H1 (cell line): ENCODE data around the gene GRM4. TPM values are rescaled to one million over a fixed set of nuclear protein-coding genes. Genes with fewer than 3 reads are reported as not detected.

Experiments used
- CTCF ChIA-PET: fragments of 300-600 bp; sonication (Branson Sonifier 250); formaldehyde crosslinking; loops from one replicate; lab custom pipeline; 2021; ENCODE audit not compliant: partially characterized antibody; lab: Charles Lee
- POLR2A ChIA-PET: fragments of 300-600 bp; sonication (Branson Sonifier 250); formaldehyde crosslinking; loops from one replicate; lab custom pipeline; 2021; ENCODE audit warnings: inconsistent platforms; ENCODE audit not compliant: partially characterized antibody; lab: Charles Lee
- DNase-seq, 2 experiments: peaks; one replicate each; pipeline versions ENCODE4 v3.0.0 to v3.0.0-alpha.2; 2010 to 2022; ENCODE audit warnings: low spot score in 2 of 2, low read depth in 1 of 2, mixed read lengths in 1 of 2
- FAIRE-seq: peaks from 2 replicates; lab custom pipeline; 2011; peaks lifted over from hg19 to GRCh38; lab: Jason Lieb, UNC
- H2AFZ ChIP-seq: 2 replicates; pipeline ENCODE4 v1.8.1; 2012; ENCODE audit warnings: low read length, inconsistent platforms
- H2AK5ac ChIP-seq: 2 replicates; pipeline ENCODE4 v1.6.1; 2013; ENCODE audit warnings: low read depth, low read length
- H2BK120ac ChIP-seq: replicated peaks from 2 replicates; pipeline ENCODE3; 2013; ENCODE audit warnings: low read depth, low read length, inconsistent platforms
- H2BK12ac ChIP-seq: 2 replicates; pipeline ENCODE4 v1.6.1; 2013; ENCODE audit warnings: low read depth, low read length
- H2BK15ac ChIP-seq: 2 replicates; pipeline ENCODE4 v1.6.1; 2013; ENCODE audit warnings: low read length
- H2BK20ac ChIP-seq: 2 replicates; pipeline ENCODE4 v1.6.1; 2013; ENCODE audit warnings: low read length
- H2BK5ac ChIP-seq: 2 replicates; pipeline ENCODE4 v1.6.1; 2013; ENCODE audit warnings: low read depth, low read length
- H3K14ac ChIP-seq: 2 replicates; pipeline ENCODE4 v1.6.1; 2013; ENCODE audit warnings: inconsistent platforms; ENCODE audit not compliant: insufficient read length
- H3K18ac ChIP-seq: 2 replicates; pipeline ENCODE4 v1.6.1; 2013; ENCODE audit warnings: low read length; ENCODE audit errors: extremely low read depth
- H3K23ac ChIP-seq: 2 replicates; pipeline ENCODE4 v1.6.1; 2013; ENCODE audit warnings: inconsistent platforms; ENCODE audit not compliant: insufficient read length
- H3K23me2 ChIP-seq: 2 replicates; pipeline ENCODE4 v1.6.1; 2013; ENCODE audit warnings: low read depth, low read length
- H3K27ac ChIP-seq: 2 replicates; pipeline ENCODE4 v1.6.1; 2011; ENCODE audit warnings: low read depth, low read length, inconsistent platforms
- H3K27me3 ChIP-seq, 4 experiments: replicated peaks in 1 of 4; 1 replicate in 1 of 4; 2 replicates in 3 of 4; pipeline versions ENCODE4 v1.6.1 to v1.8.1; 2011 to 2013; ENCODE audit warnings: low read length in 3 of 4, mild to moderate bottlenecking in 3 of 4, inconsistent platforms in 2 of 4, mixed read lengths in 2 of 4, moderate library complexity in 1 of 4; ENCODE audit not compliant: control insufficient read depth in 3 of 4, insufficient read depth in 3 of 4; ENCODE audit errors: extremely low read depth in 1 of 4
- H3K36me3 ChIP-seq, 4 experiments: 2 replicates each; pipeline versions ENCODE4 v1.6.1 to v1.8.1; 2011 to 2013; ENCODE audit warnings: mild to moderate bottlenecking in 4 of 4, low read length in 3 of 4, moderate library complexity in 2 of 4, control low read depth in 1 of 4, inconsistent platforms in 1 of 4; ENCODE audit not compliant: insufficient read depth in 4 of 4, control insufficient read depth in 2 of 4
- H3K4ac ChIP-seq: replicated peaks from 2 replicates; pipeline ENCODE3; 2013; ENCODE audit warnings: low read length, low read depth, mixed read lengths, inconsistent platforms; ENCODE audit not compliant: insufficient read length
- H3K4me1 ChIP-seq, 4 experiments: replicated peaks in 1 of 4; 1 replicate in 1 of 4; 2 replicates in 3 of 4; pipeline versions ENCODE4 v1.6.1 to v1.8.1; 2011 to 2013; ENCODE audit warnings: low read length in 3 of 4, inconsistent platforms in 2 of 4, mixed read lengths in 1 of 4; ENCODE audit not compliant: insufficient read depth in 4 of 4, control insufficient read depth in 3 of 4
- H3K4me2 ChIP-seq, 2 experiments: 2 replicates each; pipeline versions ENCODE4 v1.6.1 to v1.8.1; 2011 to 2013; ENCODE audit warnings: low read depth in 2 of 2, low read length in 2 of 2, control low read depth in 1 of 2, inconsistent platforms in 1 of 2, mild to moderate bottlenecking in 1 of 2; ENCODE audit not compliant: insufficient read depth in 1 of 2
- H3K4me3 ChIP-seq, 4 experiments: fragments of 200-600, 300-600 bp in 1 of 4; sonication (generic), shearing (Covaris generic), sonication (Bioruptor Twin) in 1 of 4; 2 replicates each; pipeline versions ENCODE4 v1.5.1 to v1.8.1; 2011 to 2016; ENCODE audit warnings: low read length in 4 of 4, low read depth in 3 of 4, control low read depth in 2 of 4, inconsistent platforms in 2 of 4, mild to moderate bottlenecking in 2 of 4, mixed read lengths in 1 of 4, moderate library complexity in 1 of 4; ENCODE audit not compliant: insufficient read depth in 2 of 4; ENCODE audit errors: extremely low read depth in 1 of 4
- H3K56ac ChIP-seq: replicated peaks from 2 replicates; pipeline ENCODE3; 2013; ENCODE audit warnings: low read depth, mild to moderate bottlenecking, mixed read lengths, low read length, inconsistent platforms; ENCODE audit not compliant: insufficient read length
- H3K79me1 ChIP-seq: 2 replicates; pipeline ENCODE4 v1.6.1; 2013; ENCODE audit warnings: low read depth, low read length, control low read depth
- H3K79me2 ChIP-seq, 2 experiments: 2 replicates each; pipeline versions ENCODE4 v1.6.1 to v1.8.1; 2012 to 2013; ENCODE audit warnings: low read length in 2 of 2, mild to moderate bottlenecking in 2 of 2, inconsistent platforms in 1 of 2; ENCODE audit not compliant: insufficient read depth in 2 of 2, control insufficient read depth in 1 of 2
- H3K9ac ChIP-seq, 4 experiments: replicated peaks in 1 of 4; 1 replicate in 1 of 4; 2 replicates in 3 of 4; pipeline versions ENCODE4 v1.6.1 to v1.8.1; 2011 to 2013; ENCODE audit warnings: low read depth in 3 of 4, low read length in 3 of 4, control low read depth in 2 of 4, mild to moderate bottlenecking in 2 of 4, moderate library complexity in 2 of 4, inconsistent platforms in 1 of 4; ENCODE audit errors: extremely low read depth in 1 of 4
- H3K9me3 ChIP-seq, 2 experiments: 2 replicates each; pipeline versions ENCODE4 v1.6.1 to v1.8.1; 2012 to 2013; ENCODE audit warnings: mild to moderate bottlenecking in 2 of 2, moderate library complexity in 2 of 2, control low read depth in 1 of 2, inconsistent platforms in 1 of 2, low read depth in 1 of 2, low read length in 1 of 2, mixed read lengths in 1 of 2; ENCODE audit not compliant: insufficient read depth in 2 of 2
- H4K20me1 ChIP-seq, 2 experiments: replicated peaks in 1 of 2; 2 replicates each; pipeline versions ENCODE3 to v1.8.1; 2011 to 2013; ENCODE audit warnings: inconsistent platforms in 2 of 2, low read length in 2 of 2, mild to moderate bottlenecking in 1 of 2; ENCODE audit not compliant: insufficient read depth in 2 of 2, control insufficient read depth in 1 of 2
- H4K5ac ChIP-seq: 2 replicates; pipeline ENCODE4 v1.6.1; 2013; ENCODE audit warnings: low read length, low read depth, mixed read lengths, inconsistent platforms; ENCODE audit not compliant: insufficient read length
- H4K8ac ChIP-seq: 2 replicates; pipeline ENCODE4 v1.8.0; 2013; ENCODE audit warnings: mild to moderate bottlenecking, moderate library complexity, low read length, inconsistent platforms; ENCODE audit not compliant: insufficient read depth; ENCODE audit errors: extremely low read depth
- H4K91ac ChIP-seq: replicated peaks from 2 replicates; pipeline ENCODE3; 2013; ENCODE audit warnings: low read length, mixed read lengths, inconsistent platforms; ENCODE audit not compliant: insufficient read length
- BACH1 ChIP-seq: IDR thresholded peaks from 2 replicates; pipeline ENCODE4 v1.6.1; 2012; ENCODE audit warnings: low read length, improper control_type of control experiment
- POLR2A ChIP-seq, 2 experiments: IDR thresholded peaks; 1 replicate in 1 of 2; 2 replicates in 1 of 2; pipeline ENCODE4 v1.6.1; 2011; ENCODE audit warnings: low read depth in 2 of 2, low read length in 2 of 2, mild to moderate bottlenecking in 2 of 2; ENCODE audit errors: control extremely low read depth in 1 of 2
- WGBS, 2 experiments: shearing (Covaris generic) in 1 of 2; methylation state at CpG; one replicate each; pipeline versions ENCODE4 v1.1.6 to v1.1.7; 2013 to 2015; ENCODE audit warnings: low lambda C conversion rate in 2 of 2, mixed read lengths in 2 of 2, inconsistent platforms in 1 of 2, low coverage in 1 of 2, missing lambda C conversion rate in 1 of 2; ENCODE audit not compliant: insufficient replicate concordance in 2 of 2, insufficient coverage in 1 of 2, insufficient read length in 1 of 2; ENCODE audit errors: extremely low coverage in 1 of 2, missing lambda C conversion rate in 1 of 2; 5-methylcytosine and 5-hydroxymethylcytosine counted together
- polyA plus RNA-seq, 7 experiments: library from polyadenylated mRNA; depleted of rRNA in 3 of 7; stranded (reverse) in 5 of 7; unstranded in 2 of 7; fragments of >200 nt in 5 of 7; fragments of 200-250 nt in 2 of 7; gene quantifications; 1 replicate in 5 of 7; 2 replicates in 1 of 7; 4 replicates in 1 of 7; pipeline versions ENCODE4 v1.2.1 to v1.2.3, GENCODE V29; 2011 to 2013; ENCODE audit warnings: missing spikeins in 2 of 7, mixed read lengths in 2 of 7
- total RNA-seq: library from RNA; stranded (reverse); fragmentation: NEBNext Ultra II Directional; extraction: Animal tissue kit (Norgen Biotek cat#: 25700); gene quantifications from 2 replicates; pipeline ENCODE4 v1.2.1, GENCODE V29; 2021
- TF ChIP-seq, protein P1 (sequence below): IDR thresholded peaks from 2 replicates; pipeline ENCODE4 v1.6.1; 2011; ENCODE audit warnings: low read depth, mild to moderate bottlenecking, low read length; ENCODE audit not compliant: insufficient read depth
- TF ChIP-seq, protein P2 (sequence below): IDR thresholded peaks from 2 replicates; pipeline ENCODE4 v1.6.1; 2012; ENCODE audit warnings: low read length, inconsistent platforms

GRM4 gene
- total and polyA plus RNA-seq, 2 of the 8 experiments (the other 6 are each of a cell fraction or from before 2014, with no cell fraction given), result 19.6 to 21.5 TPM

DNA sequence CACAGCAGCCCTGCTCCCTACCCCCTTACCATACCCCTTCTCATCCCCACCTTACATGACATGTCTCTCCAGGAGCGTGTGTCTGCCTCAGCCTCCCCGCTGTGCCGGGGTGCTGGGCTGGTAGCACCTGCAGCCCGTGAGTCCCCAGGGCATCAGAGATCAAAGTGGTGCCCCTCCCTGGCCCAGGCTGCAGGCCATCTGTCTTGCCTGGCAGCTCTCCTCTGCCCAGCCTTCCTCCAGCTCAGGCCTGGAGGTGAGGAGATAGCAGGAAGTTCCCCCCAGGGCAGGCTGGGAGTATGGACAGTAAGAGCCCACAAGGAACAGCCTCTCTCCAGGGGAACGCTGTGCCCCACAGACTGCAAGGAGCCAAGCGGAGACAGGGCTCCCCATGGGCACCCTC lies 35.3 kb downstream of the GRM4 start:
- POLR2A ChIA-PET, result interaction anchor here (0.8 to 1.7 kb wide), 4 partner anchors 10 to 26 kb away, joined by 3 to 6 read pairs (median 4); no protein-coding TSS in a partner anchor

More for the DNA sequence above, 35.3 kb downstream of the GRM4 start:
- no peak for FAIRE-seq
- H2BK20ac ChIP-seq, result no peak overlapping the region
- H3K14ac ChIP-seq, result no peak overlapping the region
- no peak overlapping the region for H3K18ac ChIP-seq
- peaks cover 7% of the 10 kb centered on the region for H3K79me1 ChIP-seq
- no peak overlapping the region for H3K27ac ChIP-seq
- H4K91ac ChIP-seq, result no peak overlapping the region
- no peak overlapping the region for H2AFZ ChIP-seq
- no peaks in the 10 kb centered on the region for H3K36me3 ChIP-seq
- no peak overlapping the region for H4K8ac ChIP-seq
- H2BK120ac ChIP-seq, result no peak overlapping the region
- peaks cover 2 to 17% of the 10 kb centered on the region in 2 experiments for H4K20me1 ChIP-seq
- CTCF ChIA-PET, result interaction anchor here (0.8 to 2.8 kb wide), 6 partner anchors 10 to 55 kb away, joined by 3 to 26 read pairs (median 5); no protein-coding TSS in a partner anchor
- no peak for DNase-seq
- H2BK5ac ChIP-seq, result no peak overlapping the region
- no peak overlapping the region for H3K4ac ChIP-seq
- H2BK12ac ChIP-seq, result no peak overlapping the region
- H3K56ac ChIP-seq, result no peak overlapping the region
- WGBS, 2 experiments, result 83% methylated on average over 6 of the region's 6 CpGs; no CpG with 5 or more reads in 1 of the 2 experiments
- H3K79me2 ChIP-seq, result no peaks in the 10 kb centered on the region
- no peak overlapping the region for H3K4me2 ChIP-seq
- no peak overlapping the region for H4K5ac ChIP-seq
- H3K27me3 ChIP-seq, result no peaks in the 10 kb centered on the region
- H2AK5ac ChIP-seq, result no peak overlapping the region
- H3K9ac ChIP-seq, result no peak overlapping the region
- no peaks in the 10 kb centered on the region for H3K23me2 ChIP-seq
- H3K9me3 ChIP-seq, result no peaks in the 10 kb centered on the region
- H3K4me1 ChIP-seq, result peaks cover 0 to 2% (median 0%) of the 10 kb centered on the region in 4 experiments; a peak in 1 of 7 replicates
- H3K4me3 ChIP-seq, result no peak overlapping the region
- no peak overlapping the region for H2BK15ac ChIP-seq
- H3K23ac ChIP-seq, result no peak overlapping the region
- TF ChIP-seq POLR2A (IDR thresholded peaks at IDR 0.05; ENCODE audit: control extremely low read depth in 1 of 2, low read depth in 2 of 2, low read length in 2 of 2), result no peak
- no peak for TF ChIP-seq BACH1
- TF ChIP-seq, protein P1, sequence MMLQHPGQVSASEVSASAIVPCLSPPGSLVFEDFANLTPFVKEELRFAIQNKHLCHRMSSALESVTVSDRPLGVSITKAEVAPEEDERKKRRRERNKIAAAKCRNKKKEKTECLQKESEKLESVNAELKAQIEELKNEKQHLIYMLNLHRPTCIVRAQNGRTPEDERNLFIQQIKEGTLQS, result no peak
- TF ChIP-seq, protein P2, sequence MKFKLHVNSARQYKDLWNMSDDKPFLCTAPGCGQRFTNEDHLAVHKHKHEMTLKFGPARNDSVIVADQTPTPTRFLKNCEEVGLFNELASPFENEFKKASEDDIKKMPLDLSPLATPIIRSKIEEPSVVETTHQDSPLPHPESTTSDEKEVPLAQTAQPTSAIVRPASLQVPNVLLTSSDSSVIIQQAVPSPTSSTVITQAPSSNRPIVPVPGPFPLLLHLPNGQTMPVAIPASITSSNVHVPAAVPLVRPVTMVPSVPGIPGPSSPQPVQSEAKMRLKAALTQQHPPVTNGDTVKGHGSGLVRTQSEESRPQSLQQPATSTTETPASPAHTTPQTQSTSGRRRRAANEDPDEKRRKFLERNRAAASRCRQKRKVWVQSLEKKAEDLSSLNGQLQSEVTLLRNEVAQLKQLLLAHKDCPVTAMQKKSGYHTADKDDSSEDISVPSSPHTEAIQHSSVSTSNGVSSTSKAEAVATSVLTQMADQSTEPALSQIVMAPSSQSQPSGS, result no peak
